CD4-positive, alpha-beta T cell treated with Interleukin-4 for 1 hour (primary cell): ENCODE measurements around the gene TRABD2B.

Experiments
- DNase-seq, 2 donors: peaks; one replicate each; pipeline ENCODE4 v3.0.0-alpha.2; 2020 to 2022

TRABD2B gene

GRCh38 chr1:47991673-47992072 is 5.5 kb downstream of the TRABD2B start:
- DNase-seq: no peak

GRCh38 chr1:47991187-47991586 is 6.0 kb downstream of the TRABD2B start:
- no peak for DNase-seq

- DNase-seq: no peak
Observed at GRCh38 chr1:47990286-47990685, 6.9 kb downstream of the TRABD2B start.

GRCh38 chr1:47987601-47988000 is 9.6 kb downstream of the TRABD2B start:
- DNase-seq: no peak

- no peak for DNase-seq
Observed at GRCh38 chr1:47986761-47987200, 10.4 kb downstream of the TRABD2B start.

- DNase-seq: no peak
Observed at GRCh38 chr1:47985018-47985417, 12.2 kb downstream of the TRABD2B start.

- no peak for DNase-seq
Observed at GRCh38 chr1:47984175-47984789, 12.9 kb downstream of the TRABD2B start.

GRCh38 chr1:47983691-47984090 is 13.5 kb downstream of the TRABD2B start:
- no peak for DNase-seq

- no peak for DNase-seq
Observed at GRCh38 chr1:47981667-47982350, 15.4 kb downstream of the TRABD2B start.

GRCh38 chr1:47980501-47980900 is 16.7 kb downstream of the TRABD2B start:
- DNase-seq: no peak

- no peak for DNase-seq
Observed at GRCh38 chr1:47979724-47980123, 17.5 kb downstream of the TRABD2B start.

GRCh38 chr1:47978486-47978885 is 18.7 kb downstream of the TRABD2B start:
- no peak for DNase-seq

- no peak for DNase-seq
Observed at GRCh38 chr1:47976728-47977127, 20.5 kb downstream of the TRABD2B start.

- DNase-seq: no peak
Observed at GRCh38 chr1:47976267-47976666, 20.9 kb downstream of the TRABD2B start.

GRCh38 chr1:47975302-47975921 is 21.8 kb downstream of the TRABD2B start:
- DNase-seq: no peak

GRCh38 chr1:47972864-47973432 is 24.2 kb downstream of the TRABD2B start:
- no peak for DNase-seq

- DNase-seq: no peak
Observed at GRCh38 chr1:47971385-47972160, 25.6 kb downstream of the TRABD2B start.

- DNase-seq: no peak
Observed at GRCh38 chr1:47970882-47971281, 26.3 kb downstream of the TRABD2B start.

- no peak for DNase-seq
Observed at GRCh38 chr1:47969478-47969877, 27.7 kb downstream of the TRABD2B start.

- DNase-seq: no peak
Observed at GRCh38 chr1:47968556-47968888, 28.7 kb downstream of the TRABD2B start.

- no peak for DNase-seq
Observed at GRCh38 chr1:47967864-47968555, 29.2 kb downstream of the TRABD2B start.

- DNase-seq: no peak
Observed at GRCh38 chr1:47965816-47966215, 31.4 kb downstream of the TRABD2B start.

GRCh38 chr1:47964636-47965035 is 32.5 kb downstream of the TRABD2B start:
- no peak for DNase-seq
